Urinary bladder (tissue), 4 donors: Measurements from ENCODE around the gene TIMP1. TPM values are rescaled to one million over a fixed set of nuclear protein-coding genes. Genes with fewer than 3 reads are reported as not detected.

ENCODE experiments used
- DNase-seq: peaks from one replicate; pipeline ENCODE4 v3.0.0-alpha.2; 2015; ENCODE audit errors: extremely low spot score
- H3K27ac ChIP-seq: one replicate; pipeline ENCODE4 v1.5.1; 2013; ENCODE audit warnings: low read depth, mild to moderate bottlenecking, moderate library complexity
- H3K36me3 ChIP-seq: one replicate; pipeline ENCODE4 v1.6.1; 2013; ENCODE audit warnings: mild to moderate bottlenecking, moderate library complexity; ENCODE audit not compliant: insufficient read depth
- H3K4me1 ChIP-seq: one replicate; pipeline ENCODE4 v1.6.1; 2013; ENCODE audit warnings: mild to moderate bottlenecking, moderate library complexity; ENCODE audit not compliant: insufficient read depth
- H3K4me3 ChIP-seq: one replicate; pipeline ENCODE4 v1.5.1; 2013; ENCODE audit warnings: low read depth, low read length
- WGBS: extraction: QIAGEN DNeasy Blood & Tissue Kit; methylation state at CpG from one replicate; pipeline ENCODE4 v1.1.7; 2013; 5-methylcytosine and 5-hydroxymethylcytosine counted together
- polyA plus RNA-seq: library from polyadenylated mRNA; stranded (reverse); fragments of 200-250 nt; gene quantifications from one replicate; pipeline ENCODE4 v1.2.3, GENCODE V29; 2013
- small RNA-seq: library from RNA; depleted of rRNA; stranded (forward); fragments of <200 nt; gene quantifications from one replicate; pipeline ENCODE3, GENCODE V24; 2014
- total RNA-seq: library from RNA; depleted of rRNA; stranded (reverse); fragments of >200 nt; gene quantifications from one replicate; pipeline ENCODE4 v1.2.3, GENCODE V29; 2014
- donor health status: healthy with polysubstance abuse.
- donor health status: healthy.

Gene TIMP1
- total and polyA plus RNA-seq, 2 donors: 77.2 to 555 TPM

- no peak for DNase-seq
- Histone ChIP-seq H3K4me1 (no peaks in the 10 kb centered on the region), H3K27ac (no peak overlapping the region), H3K4me3 (no peak overlapping the region), H3K36me3 (no peaks in the 10 kb centered on the region)
- 85% methylated on average over 6 of the region's 6 CpGs for WGBS
Observed at GRCh38 chrX:47621851-47622250, 39.6 kb downstream of the TIMP1 start.

DNA sequence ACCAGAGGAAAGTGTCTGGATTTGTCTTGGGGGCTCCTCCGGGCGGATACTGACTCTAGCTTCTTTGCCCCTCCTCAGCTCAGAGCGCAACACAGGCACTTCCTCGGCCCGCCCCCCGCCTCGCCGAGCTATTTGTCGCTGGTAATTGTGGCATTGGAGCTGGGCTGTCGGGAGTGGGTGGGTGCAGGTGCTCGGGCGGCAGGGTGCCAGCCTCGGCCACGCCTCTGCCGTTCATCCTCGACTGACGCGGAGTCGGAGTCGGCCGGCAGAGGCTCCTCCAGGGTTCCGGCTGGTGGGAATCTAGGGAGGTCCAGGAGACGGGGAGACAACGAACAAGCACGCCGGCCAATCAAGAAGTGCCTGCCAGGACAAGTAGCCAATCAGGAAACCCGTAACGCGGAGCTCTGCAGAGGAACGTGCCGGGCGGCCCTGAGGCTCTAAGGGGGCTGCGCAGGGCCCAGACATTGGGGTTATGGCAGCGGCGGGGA is 41.3 kb downstream of the TIMP1 start:
- no peak overlapping the region for H3K27ac ChIP-seq
- DNase-seq: peak; percentile 51
- no peak overlapping the region for H3K4me3 ChIP-seq
- no peaks in the 10 kb centered on the region for H3K4me1 ChIP-seq
- WGBS: under 1% methylated on average over 35 of the region's 35 CpGs
- no peaks in the 10 kb centered on the region for H3K36me3 ChIP-seq

- Histone ChIP-seq H3K4me3 (no peak overlapping the region), H3K27ac (no peak overlapping the region), H3K4me1 (no peaks in the 10 kb centered on the region), H3K36me3 (no peaks in the 10 kb centered on the region)
- no peak for DNase-seq
- WGBS: 93% methylated on average over 2 of the region's 2 CpGs
Observed at GRCh38 chrX:47625365-47625764, 43.1 kb downstream of the TIMP1 start.

GRCh38 chrX:47628982-47629381 is 46.7 kb downstream of the TIMP1 start:
- no peak overlapping the region for H3K4me3 ChIP-seq
- WGBS: 90% methylated on average over 1 of the region's 1 CpG
- no peak overlapping the region for H3K27ac ChIP-seq
- no peaks in the 10 kb centered on the region for H3K4me1 ChIP-seq
- DNase-seq: no peak
- no peaks in the 10 kb centered on the region for H3K36me3 ChIP-seq

DNA sequence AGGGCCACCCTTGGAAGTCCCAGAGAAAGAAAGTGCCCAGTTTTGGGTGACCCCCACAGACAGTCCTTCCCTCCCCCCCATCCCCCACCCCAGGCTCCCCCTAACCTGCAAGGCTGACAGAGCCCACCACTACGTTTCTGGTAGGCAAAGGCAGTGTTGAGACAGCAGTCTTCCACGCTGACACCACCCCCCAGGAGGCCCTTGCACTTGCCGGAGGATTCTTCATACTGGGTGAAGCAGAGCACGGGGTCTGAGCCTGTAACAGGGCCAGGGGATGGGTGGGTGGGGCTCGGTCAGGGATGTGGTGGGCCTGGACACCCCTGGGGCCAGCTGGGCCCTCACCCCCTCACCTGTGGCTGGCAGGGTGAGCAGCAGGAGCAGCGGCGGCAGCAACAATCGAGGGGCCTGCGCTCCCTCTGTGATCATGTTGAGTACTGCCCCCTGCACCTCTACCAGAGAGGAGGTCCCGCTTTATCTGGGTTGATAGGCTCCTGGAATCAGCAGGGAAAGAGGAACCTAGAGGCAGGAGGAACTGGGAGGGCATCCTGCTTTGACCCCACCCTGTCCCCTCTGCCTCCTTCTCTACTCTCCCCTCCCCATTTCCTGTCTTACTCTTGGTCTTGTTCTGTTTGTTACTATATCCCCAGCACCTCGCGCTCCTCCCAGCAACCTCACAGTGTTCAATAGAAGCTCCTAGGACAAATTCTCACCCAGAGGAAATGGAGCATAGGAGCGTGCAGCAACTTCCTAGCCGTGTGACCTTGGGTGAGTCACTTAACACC is 47.4 kb downstream of the TIMP1 start, which contains the start of gene CFP:
Gene CFP (minus strand): TSS at position 512 of the 782 bp plus-strand sequence. CDS start 86 bp downstream, at position 426.
- Histone ChIP-seq H3K27ac (no peak within 1 kb of the TSS), H3K36me3 (no peaks in the 10 kb centered on the region), H3K4me3 (no peak within 1 kb of the TSS), H3K4me1 (no peaks in the 10 kb centered on the region)
- WGBS: 47% methylated on average over 14 of the region's 14 CpGs
- no peak for DNase-seq

GRCh38 chrX:47631676-47632075 is 49.4 kb downstream of the TIMP1 start:
- no peak for DNase-seq
- Histone ChIP-seq H3K27ac (no peak overlapping the region), H3K4me1 (no peaks in the 10 kb centered on the region), H3K36me3 (no peaks in the 10 kb centered on the region), H3K4me3 (no peak overlapping the region)
- 88% methylated on average over 5 of the region's 5 CpGs for WGBS

GRCh38 chrX:47632666-47633065 is 50.4 kb downstream of the TIMP1 start:
- Histone ChIP-seq H3K4me3 (no peak overlapping the region), H3K4me1 (no peaks in the 10 kb centered on the region), H3K27ac (no peak overlapping the region), H3K36me3 (no peaks in the 10 kb centered on the region)
- no peak for DNase-seq
- 45% methylated on average over 4 of the region's 4 CpGs for WGBS

GRCh38 chrX:47633689-47634590 is 51.7 kb downstream of the TIMP1 start:
- no peak for DNase-seq
- H3K36me3 ChIP-seq: no peaks in the 10 kb centered on the region
- H3K27ac ChIP-seq: no peak overlapping the region
- H3K4me1 ChIP-seq: no peaks in the 10 kb centered on the region
- no peak overlapping the region for H3K4me3 ChIP-seq
- WGBS: 66% methylated on average over 14 of the region's 14 CpGs

GRCh38 chrX:47634871-47635575 is 52.8 kb downstream of the TIMP1 start:
- WGBS: 86% methylated on average over 16 of the region's 16 CpGs
- DNase-seq: no peak
- Histone ChIP-seq H3K4me3 (no peak overlapping the region), H3K36me3 (no peaks in the 10 kb centered on the region), H3K27ac (no peak overlapping the region), H3K4me1 (no peaks in the 10 kb centered on the region)

Small RNAs within 50 kb of the gene (small RNA-seq; reads per million reads assigned to genes)
- not detected for gene MIR4769

Other genes with a start within 250 kb of the TIMP1 start
- 0.53 TPM for gene ZNF157, start 211.9 kb upstream of the TIMP1 start, total RNA-seq
- gene ZNF157, start 211.9 kb upstream of the TIMP1 start, polyA plus RNA-seq: 0.10 TPM
- 14.5 TPM for gene ZNF41, start 99.2 kb upstream of the TIMP1 start, total RNA-seq
- 5.1 TPM for gene ZNF41, start 99.2 kb upstream of the TIMP1 start, polyA plus RNA-seq
- 12.3 TPM for gene ARAF, start 21.2 kb upstream of the TIMP1 start, total RNA-seq
- 45.4 TPM for gene ARAF, start 21.2 kb upstream of the TIMP1 start, polyA plus RNA-seq
- 0.63 TPM for gene SYN1, start 37.4 kb downstream of the TIMP1 start, total RNA-seq
- 2.0 TPM for gene SYN1, start 37.4 kb downstream of the TIMP1 start, polyA plus RNA-seq
- 0.79 TPM for gene CFP, start 47.5 kb downstream of the TIMP1 start, total RNA-seq
- gene CFP, start 47.5 kb downstream of the TIMP1 start, polyA plus RNA-seq: 3.3 TPM
- 8.6 TPM for gene ELK1, start 68.1 kb downstream of the TIMP1 start, total RNA-seq
- 30.2 TPM for gene ELK1, start 68.1 kb downstream of the TIMP1 start, polyA plus RNA-seq
- gene UXT, start 76.7 kb downstream of the TIMP1 start, total RNA-seq: 65.8 TPM
- gene UXT, start 76.7 kb downstream of the TIMP1 start, polyA plus RNA-seq: 133 TPM